GM12891 (cell line): Measurements from ENCODE around the gene SEC31B. TPM values are rescaled to one million over a fixed set of nuclear protein-coding genes. Genes with fewer than 3 reads are reported as not detected.

Source experiments
- DNase-seq: peaks from one replicate; pipeline ENCODE4 v3.0.0; 2011; ENCODE audit warnings: low spot score; ENCODE audit not compliant: insufficient read length
- FAIRE-seq: peaks from 2 replicates; lab custom pipeline; 2011; peaks lifted over from hg19 to GRCh38; lab: Jason Lieb, UNC
- PAX5 ChIP-seq: IDR thresholded peaks from 2 replicates; pipeline ENCODE4 v1.6.1; 2011; ENCODE audit warnings: low read length, moderate library complexity, mild to moderate bottlenecking; ENCODE audit not compliant: insufficient read depth, severe bottlenecking
- POLR2A ChIP-seq: IDR thresholded peaks from 2 replicates; pipeline ENCODE4 v1.6.1; 2011; ENCODE audit warnings: low read depth, low read length, control low read depth
- POLR2AphosphoS5 ChIP-seq: IDR thresholded peaks from 2 replicates; pipeline ENCODE4 v1.6.1; 2011; ENCODE audit warnings: low read depth, low read length, control low read depth
- POU2F2 ChIP-seq: IDR thresholded peaks from 2 replicates; pipeline ENCODE4 v1.6.1; 2011; ENCODE audit warnings: low read depth, mild to moderate bottlenecking, control low read depth, low read length, moderate library complexity
- SPI1 ChIP-seq: IDR thresholded peaks from 2 replicates; pipeline ENCODE4 v1.6.1; 2011; ENCODE audit warnings: low read depth, low read length, control low read depth
- TAF1 ChIP-seq: IDR thresholded peaks from 2 replicates; pipeline ENCODE4 v1.6.1; 2011; ENCODE audit warnings: low read depth, low read length, control low read depth
- polyA plus RNA-seq: library from polyadenylated mRNA; unstranded; fragments of >200 nt; gene quantifications from one replicate; pipeline ENCODE4 v1.2.1, GENCODE V29; 2012; ENCODE audit warnings: low read depth, missing spikeins, inconsistent platforms; ENCODE audit not compliant: missing spikeins

The SEC31B gene, protein sequence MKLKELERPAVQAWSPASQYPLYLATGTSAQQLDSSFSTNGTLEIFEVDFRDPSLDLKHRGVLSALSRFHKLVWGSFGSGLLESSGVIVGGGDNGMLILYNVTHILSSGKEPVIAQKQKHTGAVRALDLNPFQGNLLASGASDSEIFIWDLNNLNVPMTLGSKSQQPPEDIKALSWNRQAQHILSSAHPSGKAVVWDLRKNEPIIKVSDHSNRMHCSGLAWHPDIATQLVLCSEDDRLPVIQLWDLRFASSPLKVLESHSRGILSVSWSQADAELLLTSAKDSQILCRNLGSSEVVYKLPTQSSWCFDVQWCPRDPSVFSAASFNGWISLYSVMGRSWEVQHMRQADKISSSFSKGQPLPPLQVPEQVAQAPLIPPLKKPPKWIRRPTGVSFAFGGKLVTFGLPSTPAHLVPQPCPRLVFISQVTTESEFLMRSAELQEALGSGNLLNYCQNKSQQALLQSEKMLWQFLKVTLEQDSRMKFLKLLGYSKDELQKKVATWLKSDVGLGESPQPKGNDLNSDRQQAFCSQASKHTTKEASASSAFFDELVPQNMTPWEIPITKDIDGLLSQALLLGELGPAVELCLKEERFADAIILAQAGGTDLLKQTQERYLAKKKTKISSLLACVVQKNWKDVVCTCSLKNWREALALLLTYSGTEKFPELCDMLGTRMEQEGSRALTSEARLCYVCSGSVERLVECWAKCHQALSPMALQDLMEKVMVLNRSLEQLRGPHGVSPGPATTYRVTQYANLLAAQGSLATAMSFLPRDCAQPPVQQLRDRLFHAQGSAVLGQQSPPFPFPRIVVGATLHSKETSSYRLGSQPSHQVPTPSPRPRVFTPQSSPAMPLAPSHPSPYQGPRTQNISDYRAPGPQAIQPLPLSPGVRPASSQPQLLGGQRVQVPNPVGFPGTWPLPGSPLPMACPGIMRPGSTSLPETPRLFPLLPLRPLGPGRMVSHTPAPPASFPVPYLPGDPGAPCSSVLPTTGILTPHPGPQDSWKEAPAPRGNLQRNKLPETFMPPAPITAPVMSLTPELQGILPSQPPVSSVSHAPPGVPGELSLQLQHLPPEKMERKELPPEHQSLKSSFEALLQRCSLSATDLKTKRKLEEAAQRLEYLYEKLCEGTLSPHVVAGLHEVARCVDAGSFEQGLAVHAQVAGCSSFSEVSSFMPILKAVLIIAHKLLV
- 15.2 TPM for polyA plus RNA-seq

DNA sequence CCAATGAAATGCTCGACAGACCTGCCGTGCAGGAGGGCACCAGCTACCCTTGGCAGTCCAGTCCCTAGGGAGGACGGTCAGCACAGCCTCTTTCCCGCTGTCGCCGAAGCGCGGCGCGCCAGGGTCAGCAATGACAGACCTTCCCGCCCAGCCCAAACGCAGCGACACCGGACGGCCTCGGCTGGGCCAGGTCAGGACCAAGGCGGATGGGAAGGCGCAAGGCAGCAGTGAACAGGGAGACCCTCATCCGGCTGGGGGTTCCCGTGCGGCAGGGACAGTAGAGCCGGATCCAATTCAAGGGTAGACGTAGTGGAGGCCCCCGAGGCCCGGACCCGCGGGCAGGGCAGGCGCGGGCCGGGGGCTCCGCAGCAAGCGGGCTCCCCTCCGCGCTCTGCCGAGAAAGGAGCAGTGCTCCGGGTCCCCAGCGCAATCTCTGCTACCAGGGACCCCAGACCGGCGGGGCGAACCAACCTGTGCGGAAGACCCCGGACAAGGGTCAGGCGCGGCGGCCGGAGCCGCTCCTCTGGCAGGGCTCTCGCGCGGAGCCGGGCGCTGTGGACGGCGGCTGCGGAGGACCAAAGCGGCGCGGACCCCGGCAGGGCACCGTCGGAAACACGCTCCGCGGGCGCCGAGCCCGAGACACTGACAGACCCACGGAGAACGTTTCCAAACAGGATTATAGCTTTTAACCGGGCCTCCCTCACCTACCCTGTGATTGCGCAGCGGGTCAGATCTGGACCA lies at the start of gene SEC31B:
Gene SEC31B (minus strand): TSS at position 551 of the 741 bp plus-strand sequence. CDS start 2,909 bp downstream, outside the sequence.
- FAIRE-seq (peak; percentile 5), DNase-seq (no peak)
- no peak for TF ChIP-seq PAX5
- no peak for TF ChIP-seq POLR2AphosphoS5
- TF ChIP-seq TAF1, result no peak
- TF ChIP-seq POLR2A, result no peak
- no peak for TF ChIP-seq SPI1
- TF ChIP-seq POU2F2, result no peak

DNA sequence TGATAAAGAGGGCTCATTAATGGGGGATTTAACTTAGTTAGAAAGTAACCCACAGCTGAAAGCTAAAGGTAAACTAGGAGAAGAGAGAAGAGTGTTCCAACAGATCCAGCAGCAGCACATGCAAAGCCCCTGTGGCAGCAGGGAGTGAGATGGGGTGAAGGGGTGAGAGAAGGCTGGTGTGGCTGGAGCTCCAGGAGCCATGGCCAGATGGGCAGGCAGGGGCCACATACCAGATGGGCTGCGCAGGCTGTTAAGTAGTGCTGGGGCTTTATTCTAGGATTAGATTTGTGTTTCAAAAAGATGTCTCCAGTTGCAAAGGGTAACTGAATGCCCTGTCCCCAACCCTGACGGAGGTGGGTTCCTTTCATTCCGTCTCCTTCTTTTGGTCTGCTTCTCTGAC lies 49.3 kb upstream of the SEC31B start:
- DNase-seq, result no peak
- no peak for TF ChIP-seq POLR2AphosphoS5
- no peak for TF ChIP-seq POU2F2
- TF ChIP-seq SPI1, result no peak
- TF ChIP-seq TAF1, result no peak
- TF ChIP-seq PAX5, result no peak
- no peak for TF ChIP-seq POLR2A
- FAIRE-seq, result no peak

DNA sequence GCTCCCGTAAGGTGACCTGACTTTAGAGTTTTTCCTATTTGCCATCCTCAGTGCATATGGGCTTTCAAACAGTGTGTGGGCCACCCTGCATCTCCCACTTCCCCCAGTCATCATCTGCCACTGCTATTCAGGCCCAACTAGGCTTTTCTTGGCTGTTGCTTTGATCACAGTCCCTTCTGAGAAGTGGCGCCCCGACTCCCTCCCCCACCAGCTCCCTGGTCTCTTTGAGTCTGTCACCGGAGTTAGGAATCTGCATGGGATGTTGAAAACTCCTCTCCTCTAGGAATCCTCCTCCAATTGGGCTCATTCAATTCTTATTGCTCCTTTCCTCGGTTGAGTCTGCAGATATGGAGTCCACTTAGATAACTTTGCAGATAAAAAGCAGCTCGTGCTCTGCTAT lies 48.2 kb upstream of the SEC31B start:
- TF ChIP-seq PAX5 (no peak), POLR2AphosphoS5 (no peak), POU2F2 (no peak), TAF1 (no peak), POLR2A (no peak), SPI1 (no peak)
- DNase-seq (no peak), FAIRE-seq (no peak)

DNA sequence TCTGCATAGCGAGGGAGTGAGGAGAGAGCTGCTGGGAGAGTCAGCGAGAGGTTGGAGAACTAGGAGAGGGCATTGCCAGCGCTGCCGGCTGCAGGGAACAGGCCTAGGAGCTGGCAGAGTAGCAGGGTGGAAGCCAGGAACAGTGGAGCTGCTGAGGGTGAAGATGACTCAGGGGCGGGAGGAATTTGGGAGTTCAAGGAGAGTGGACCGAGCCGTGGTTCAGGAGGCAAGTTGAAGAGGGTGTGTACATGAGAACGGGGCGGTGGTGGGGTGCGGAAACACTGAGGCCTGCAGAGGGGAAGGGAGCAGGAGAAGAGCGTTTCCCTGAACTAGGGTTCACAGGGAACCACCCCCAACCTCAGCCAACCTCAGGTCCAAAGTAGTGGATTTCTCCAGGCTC lies 47.6 kb upstream of the SEC31B start:
- TF ChIP-seq TAF1 (no peak), POU2F2 (no peak)
- DNase-seq, result no peak
- FAIRE-seq, result no peak

DNA sequence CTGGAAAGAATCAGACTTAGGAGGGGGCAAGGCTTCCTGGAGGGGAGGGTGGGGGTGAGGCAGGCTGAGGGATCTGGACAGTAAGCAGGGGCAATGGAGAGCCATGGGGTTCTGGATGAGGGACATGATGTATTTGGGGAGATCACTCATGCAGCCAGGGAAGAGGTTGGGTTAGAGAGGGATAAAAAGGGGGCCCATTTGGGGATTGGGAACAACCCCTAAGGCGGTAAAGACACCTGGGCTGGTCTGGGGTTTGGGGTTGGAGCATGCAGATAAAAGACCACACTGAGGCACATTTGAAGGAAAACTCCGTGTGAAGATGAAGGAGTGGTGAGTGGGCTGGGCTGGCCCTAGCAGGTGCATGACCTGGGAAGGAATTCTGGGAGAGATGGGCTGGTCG lies 46.9 kb upstream of the SEC31B start:
- DNase-seq (no peak), FAIRE-seq (no peak)
- TF ChIP-seq TAF1 (no peak), POU2F2 (no peak), SPI1 (no peak), PAX5 (no peak), POLR2AphosphoS5 (no peak), POLR2A (no peak)

DNA sequence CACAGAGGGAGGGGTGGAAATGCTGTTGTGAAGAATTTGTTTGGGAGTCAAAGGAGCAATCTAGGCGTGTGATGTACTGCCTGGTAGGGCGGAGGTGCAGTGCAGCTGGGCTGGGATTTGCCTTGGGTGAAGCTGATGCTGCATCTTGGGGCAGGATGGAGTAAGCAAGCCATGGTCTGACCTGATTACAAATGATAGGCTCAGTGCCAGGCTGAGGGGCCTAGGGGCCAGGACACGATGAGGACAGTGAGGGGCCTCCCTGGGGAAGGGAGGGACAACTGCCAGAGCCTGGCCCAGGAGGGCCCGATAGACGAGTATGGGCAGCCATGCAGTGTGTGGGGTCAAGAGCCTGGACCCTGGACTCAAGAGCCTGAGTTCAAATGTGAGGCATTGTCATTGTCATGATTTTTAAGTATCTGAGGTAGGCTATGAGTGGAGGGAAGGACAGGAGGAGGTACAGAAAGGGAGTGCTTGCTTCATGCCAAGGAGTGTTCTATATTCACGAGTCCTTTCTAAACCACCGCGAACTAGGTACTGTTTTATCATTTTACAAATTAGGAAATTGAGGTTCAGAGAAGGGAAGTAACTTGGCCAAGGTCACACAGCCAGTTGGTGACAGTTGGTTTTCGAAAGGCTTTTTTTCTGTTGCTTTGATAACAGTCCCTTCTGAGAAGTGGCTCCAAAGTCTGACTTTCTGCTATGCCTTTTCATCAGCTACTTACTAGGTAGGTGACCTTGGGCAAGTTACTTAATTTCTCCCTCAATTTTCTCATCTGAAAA lies 45.7 kb upstream of the SEC31B start:
- no peak for TF ChIP-seq SPI1
- FAIRE-seq (no peak), DNase-seq (no peak)

DNA sequence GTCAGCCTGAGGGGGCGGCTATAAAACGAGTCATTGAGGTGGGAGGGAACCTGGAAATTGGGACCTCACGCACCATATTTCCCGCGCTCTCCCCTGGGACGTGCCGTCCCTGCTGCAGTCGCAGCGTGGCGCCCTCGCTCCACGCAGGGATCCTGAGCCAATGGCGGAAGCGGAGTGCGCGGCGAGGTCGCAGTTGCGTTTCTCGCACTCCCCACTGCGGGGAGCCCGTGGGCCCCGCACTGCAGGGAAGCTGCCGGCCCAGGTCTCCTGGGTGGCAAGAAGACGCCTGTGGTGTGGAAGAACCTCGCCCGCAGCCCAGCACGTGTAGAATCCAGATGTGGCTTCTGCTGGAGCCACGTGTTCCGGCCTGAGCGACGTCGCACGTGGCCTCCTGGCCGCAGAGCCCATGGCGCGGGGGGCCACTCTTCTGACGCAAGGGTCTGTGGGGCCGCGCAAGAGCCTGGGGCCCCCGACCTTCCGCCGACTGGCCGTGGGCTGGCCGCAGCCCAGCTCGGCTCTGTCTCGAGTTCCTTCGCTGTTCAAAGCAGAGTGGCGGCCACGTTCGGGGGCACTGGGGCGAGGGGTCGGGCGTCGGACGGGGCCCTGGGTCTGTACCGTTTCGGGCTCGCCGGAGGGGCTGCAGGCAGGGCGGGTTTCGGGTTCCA lies 42.5 kb upstream of the SEC31B start:
- DNase-seq (peak; percentile 73), FAIRE-seq (peak; percentile 89)
- TF ChIP-seq POLR2AphosphoS5, result no peak
- TF ChIP-seq SPI1, result no peak

DNA sequence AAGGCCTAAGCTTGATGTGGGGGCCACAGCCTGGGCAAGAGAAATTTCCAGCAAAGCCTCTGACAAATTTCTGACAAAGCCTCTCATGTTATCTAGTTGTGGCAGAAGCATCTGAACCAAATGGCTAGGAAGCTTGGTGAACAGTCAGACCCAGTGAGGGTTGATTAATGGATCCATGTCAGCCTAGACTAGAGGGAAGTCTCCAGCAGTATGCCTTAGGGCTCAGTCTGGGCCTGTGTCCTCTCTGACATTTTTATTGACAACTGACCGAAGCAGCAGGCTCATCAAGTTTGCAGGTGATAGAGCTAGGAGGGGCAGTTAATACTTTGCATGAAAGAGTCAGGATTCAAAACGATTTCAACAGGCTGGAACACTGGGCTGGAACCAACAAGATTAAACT lies 41.3 kb upstream of the SEC31B start:
- no peak for TF ChIP-seq TAF1
- TF ChIP-seq POLR2A, result no peak
- TF ChIP-seq POU2F2, result no peak
- TF ChIP-seq PAX5, result no peak
- TF ChIP-seq POLR2AphosphoS5, result no peak
- DNase-seq (no peak), FAIRE-seq (no peak)
